ENCODE data around the gene METTL16. TPM values are rescaled to one million over a fixed set of nuclear protein-coding genes. Genes with fewer than 3 reads are reported as not detected.
A peak's percentile ranks its signal among the peaks of the same experiment; 100 is the strongest.

The METTL16 gene
- total and polyA plus RNA-seq, 2 donors from 2014 or later, result 18.0 to 37.2 TPM

GRCh38 chr17:2433696-2434095, 78.0 kb downstream of the METTL16 start:
- peaks cover 3 to 31% (median 12%) of the 10 kb centered on the region in 3 donors for H3K36me3 ChIP-seq (ENCODE audit: control insufficient read depth in 2 of 3, insufficient read depth in 3 of 3, low read length in 3 of 3)
- no peak for FAIRE-seq

GRCh38 chr17:2427910-2428309, 83.8 kb downstream of the METTL16 start:
- Histone ChIP-seq H3K27me3 (ENCODE audit: control insufficient read depth, insufficient read depth, low read length) (no peaks in the 10 kb centered on the region), H3K9me3 (ENCODE audit: control insufficient read depth in 2 of 3, insufficient read depth in 1 of 3, low read length in 3 of 3) (no peaks in the 10 kb centered on the region), H3K9ac (ENCODE audit: low read length in 3 of 3) (no peak overlapping the region), H3K36me3 (ENCODE audit: control insufficient read depth in 2 of 3, insufficient read depth in 3 of 3, low read length in 3 of 3) (peaks cover 0 to 6% (median 3%) of the 10 kb centered on the region in 3 donors), H3K4me3 (ENCODE audit: low read length in 3 of 3) (no peak overlapping the region), H3K4me1 (ENCODE audit: control insufficient read depth in 2 of 3, insufficient read depth in 2 of 3, low read depth in 1 of 3, low read length in 3 of 3) (no peaks in the 10 kb centered on the region), H3K27ac (ENCODE audit: low read depth in 2 of 2, low read length in 2 of 2) (no peak overlapping the region)
- FAIRE-seq, result no peak
- DNase-seq, result no peak
- TF ChIP-seq CTCF (IDR thresholded peaks at IDR 0.05; ENCODE audit: borderline replicate concordance, extremely low read depth, insufficient read depth), result no peak
- intact Hi-C loops (cut with DNase I), result no loop called here

More at GRCh38 chr17:2433696-2434095, 78.0 kb downstream of the METTL16 start:
- no peaks in the 10 kb centered on the region for H3K27me3 ChIP-seq (ENCODE audit: control insufficient read depth, insufficient read depth, low read length)
- intact Hi-C loops (cut with DNase I), result no loop called here
- DNase-seq, result no peak
- TF ChIP-seq CTCF (IDR thresholded peaks at IDR 0.05; ENCODE audit: borderline replicate concordance, extremely low read depth, insufficient read depth), result no peak
- no peak overlapping the region for H3K4me3 ChIP-seq (ENCODE audit: low read length in 3 of 3)
- H3K27ac ChIP-seq (ENCODE audit: low read depth in 2 of 2, low read length in 2 of 2), result no peak overlapping the region
- no peak overlapping the region for H3K9ac ChIP-seq (ENCODE audit: low read length in 3 of 3)
- H3K4me1 ChIP-seq (ENCODE audit: control insufficient read depth in 2 of 3, insufficient read depth in 2 of 3, low read depth in 1 of 3, low read length in 3 of 3), result no peaks in the 10 kb centered on the region
- no peaks in the 10 kb centered on the region for H3K9me3 ChIP-seq (ENCODE audit: control insufficient read depth in 2 of 3, insufficient read depth in 1 of 3, low read length in 3 of 3)

- intact Hi-C loops (cut with DNase I), result no loop called here
- DNase-seq (no peak), FAIRE-seq (no peak)
- TF ChIP-seq CTCF (IDR thresholded peaks at IDR 0.05; ENCODE audit: borderline replicate concordance, extremely low read depth, insufficient read depth), result no peak
- no peak overlapping the region for H3K4me3 ChIP-seq (ENCODE audit: low read length in 3 of 3)
- H3K9me3 ChIP-seq (ENCODE audit: control insufficient read depth in 2 of 3, insufficient read depth in 1 of 3, low read length in 3 of 3), result no peaks in the 10 kb centered on the region
- H3K9ac ChIP-seq (ENCODE audit: low read length in 3 of 3), result no peak overlapping the region
- H3K4me1 ChIP-seq (ENCODE audit: control insufficient read depth in 2 of 3, insufficient read depth in 2 of 3, low read depth in 1 of 3, low read length in 3 of 3), result no peaks in the 10 kb centered on the region
- H3K36me3 ChIP-seq (ENCODE audit: control insufficient read depth in 2 of 3, insufficient read depth in 3 of 3, low read length in 3 of 3), result peaks cover 0 to 3% (median 0%) of the 10 kb centered on the region in 3 donors
- H3K27ac ChIP-seq (ENCODE audit: low read depth in 2 of 2, low read length in 2 of 2), result no peak overlapping the region
- H3K27me3 ChIP-seq (ENCODE audit: control insufficient read depth, insufficient read depth, low read length), result no peaks in the 10 kb centered on the region
Measured at GRCh38 chr17:2427215-2427614, 84.5 kb downstream of the METTL16 start.

GRCh38 chr17:2423271-2423670, 88.4 kb downstream of the METTL16 start:
- Histone ChIP-seq H3K4me3 (ENCODE audit: low read length in 3 of 3) (no peak overlapping the region), H3K36me3 (ENCODE audit: control insufficient read depth in 2 of 3, insufficient read depth in 3 of 3, low read length in 3 of 3) (peaks cover 0 to 17% (median 8%) of the 10 kb centered on the region in 3 donors), H3K27ac (ENCODE audit: low read depth in 2 of 2, low read length in 2 of 2) (no peak overlapping the region), H3K9me3 (ENCODE audit: control insufficient read depth in 2 of 3, insufficient read depth in 1 of 3, low read length in 3 of 3) (no peaks in the 10 kb centered on the region), H3K27me3 (ENCODE audit: control insufficient read depth, insufficient read depth, low read length) (no peaks in the 10 kb centered on the region), H3K4me1 (ENCODE audit: control insufficient read depth in 2 of 3, insufficient read depth in 2 of 3, low read depth in 1 of 3, low read length in 3 of 3) (peaks cover 0 to 3% (median 0%) of the 10 kb centered on the region in 3 donors), H3K9ac (ENCODE audit: low read length in 3 of 3) (no peak overlapping the region)
- DNase-seq (peak in 4 of 5 donors; percentile 29 to 49 (median 40)), FAIRE-seq (no peak)
- intact Hi-C loops (cut with DNase I), result no loop called here
- no peak for TF ChIP-seq CTCF (IDR thresholded peaks at IDR 0.05; ENCODE audit: borderline replicate concordance, extremely low read depth, insufficient read depth)

Data from kidney (tissue), 14 donors.